ENCODE measurements around the gene TLR7.

TLR7 gene

DNA sequence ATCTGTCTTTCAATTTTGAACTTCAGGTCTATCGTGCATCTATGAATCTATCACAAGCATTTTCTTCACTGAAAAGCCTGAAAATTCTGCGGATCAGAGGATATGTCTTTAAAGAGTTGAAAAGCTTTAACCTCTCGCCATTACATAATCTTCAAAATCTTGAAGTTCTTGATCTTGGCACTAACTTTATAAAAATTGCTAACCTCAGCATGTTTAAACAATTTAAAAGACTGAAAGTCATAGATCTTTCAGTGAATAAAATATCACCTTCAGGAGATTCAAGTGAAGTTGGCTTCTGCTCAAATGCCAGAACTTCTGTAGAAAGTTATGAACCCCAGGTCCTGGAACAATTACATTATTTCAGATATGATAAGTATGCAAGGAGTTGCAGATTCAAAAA, 19.7 kb downstream of the TLR7 start:
- no peak overlapping the region for H3K4me3 ChIP-seq (ENCODE audit: low read depth, low read length)
- in situ Hi-C loops (cut with HindIII; ENCODE audit: low sequenced_read_pairs) = no loop called here
- TF ChIP-seq, protein P1, sequence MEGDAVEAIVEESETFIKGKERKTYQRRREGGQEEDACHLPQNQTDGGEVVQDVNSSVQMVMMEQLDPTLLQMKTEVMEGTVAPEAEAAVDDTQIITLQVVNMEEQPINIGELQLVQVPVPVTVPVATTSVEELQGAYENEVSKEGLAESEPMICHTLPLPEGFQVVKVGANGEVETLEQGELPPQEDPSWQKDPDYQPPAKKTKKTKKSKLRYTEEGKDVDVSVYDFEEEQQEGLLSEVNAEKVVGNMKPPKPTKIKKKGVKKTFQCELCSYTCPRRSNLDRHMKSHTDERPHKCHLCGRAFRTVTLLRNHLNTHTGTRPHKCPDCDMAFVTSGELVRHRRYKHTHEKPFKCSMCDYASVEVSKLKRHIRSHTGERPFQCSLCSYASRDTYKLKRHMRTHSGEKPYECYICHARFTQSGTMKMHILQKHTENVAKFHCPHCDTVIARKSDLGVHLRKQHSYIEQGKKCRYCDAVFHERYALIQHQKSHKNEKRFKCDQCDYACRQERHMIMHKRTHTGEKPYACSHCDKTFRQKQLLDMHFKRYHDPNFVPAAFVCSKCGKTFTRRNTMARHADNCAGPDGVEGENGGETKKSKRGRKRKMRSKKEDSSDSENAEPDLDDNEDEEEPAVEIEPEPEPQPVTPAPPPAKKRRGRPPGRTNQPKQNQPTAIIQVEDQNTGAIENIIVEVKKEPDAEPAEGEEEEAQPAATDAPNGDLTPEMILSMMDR (IDR thresholded peaks at IDR 0.05; ENCODE audit: low read depth, low read length, missing control alignments) = no peak
- DNase-seq (ENCODE audit: low read depth) = no peak

DNA sequence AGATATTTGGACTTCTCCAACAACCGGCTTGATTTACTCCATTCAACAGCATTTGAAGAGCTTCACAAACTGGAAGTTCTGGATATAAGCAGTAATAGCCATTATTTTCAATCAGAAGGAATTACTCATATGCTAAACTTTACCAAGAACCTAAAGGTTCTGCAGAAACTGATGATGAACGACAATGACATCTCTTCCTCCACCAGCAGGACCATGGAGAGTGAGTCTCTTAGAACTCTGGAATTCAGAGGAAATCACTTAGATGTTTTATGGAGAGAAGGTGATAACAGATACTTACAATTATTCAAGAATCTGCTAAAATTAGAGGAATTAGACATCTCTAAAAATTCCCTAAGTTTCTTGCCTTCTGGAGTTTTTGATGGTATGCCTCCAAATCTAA, 20.3 kb downstream of the TLR7 start:
- TF ChIP-seq, protein P1 (IDR thresholded peaks at IDR 0.05; ENCODE audit: low read depth, low read length, missing control alignments) = no peak
- H3K4me3 ChIP-seq (ENCODE audit: low read depth, low read length) = no peak overlapping the region
- in situ Hi-C loops (cut with HindIII; ENCODE audit: low sequenced_read_pairs) = no loop called here
- no peak for DNase-seq (ENCODE audit: low read depth)

DNA sequence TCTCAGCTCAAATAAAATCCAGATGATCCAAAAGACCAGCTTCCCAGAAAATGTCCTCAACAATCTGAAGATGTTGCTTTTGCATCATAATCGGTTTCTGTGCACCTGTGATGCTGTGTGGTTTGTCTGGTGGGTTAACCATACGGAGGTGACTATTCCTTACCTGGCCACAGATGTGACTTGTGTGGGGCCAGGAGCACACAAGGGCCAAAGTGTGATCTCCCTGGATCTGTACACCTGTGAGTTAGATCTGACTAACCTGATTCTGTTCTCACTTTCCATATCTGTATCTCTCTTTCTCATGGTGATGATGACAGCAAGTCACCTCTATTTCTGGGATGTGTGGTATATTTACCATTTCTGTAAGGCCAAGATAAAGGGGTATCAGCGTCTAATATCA, 20.9 kb downstream of the TLR7 start:
- DNase-seq (ENCODE audit: low read depth) = no peak
- H3K4me3 ChIP-seq (ENCODE audit: low read depth, low read length) = no peak overlapping the region
- TF ChIP-seq, protein P1 (IDR thresholded peaks at IDR 0.05; ENCODE audit: low read depth, low read length, missing control alignments) = no peak
- in situ Hi-C loops (cut with HindIII; ENCODE audit: low sequenced_read_pairs) = no loop called here

DNA sequence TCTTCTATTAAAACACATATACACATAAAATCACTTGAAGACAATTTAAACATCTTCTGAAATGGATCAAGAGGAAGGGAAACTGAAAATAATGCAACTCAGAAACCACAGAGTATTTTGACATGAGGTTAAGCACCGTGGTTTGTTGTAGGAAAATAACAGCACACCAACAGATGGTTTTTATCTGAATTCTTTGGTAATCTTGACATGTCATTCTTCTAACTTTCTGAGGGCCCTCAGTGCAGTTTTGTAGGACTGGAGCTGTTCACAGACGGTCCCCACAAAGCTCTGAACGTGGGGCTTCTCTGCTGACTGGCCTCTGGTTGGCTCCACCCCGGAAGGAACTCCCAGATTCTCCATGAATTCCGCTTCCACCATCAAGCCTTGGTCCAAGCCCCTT, 23.6 kb downstream of the TLR7 start:
- in situ Hi-C loops (cut with HindIII; ENCODE audit: low sequenced_read_pairs) = no loop called here
- DNase-seq (ENCODE audit: low read depth) = no peak
- TF ChIP-seq, protein P1 (IDR thresholded peaks at IDR 0.05; ENCODE audit: low read depth, low read length, missing control alignments) = no peak
- H3K4me3 ChIP-seq (ENCODE audit: low read depth, low read length) = no peak overlapping the region

DNA sequence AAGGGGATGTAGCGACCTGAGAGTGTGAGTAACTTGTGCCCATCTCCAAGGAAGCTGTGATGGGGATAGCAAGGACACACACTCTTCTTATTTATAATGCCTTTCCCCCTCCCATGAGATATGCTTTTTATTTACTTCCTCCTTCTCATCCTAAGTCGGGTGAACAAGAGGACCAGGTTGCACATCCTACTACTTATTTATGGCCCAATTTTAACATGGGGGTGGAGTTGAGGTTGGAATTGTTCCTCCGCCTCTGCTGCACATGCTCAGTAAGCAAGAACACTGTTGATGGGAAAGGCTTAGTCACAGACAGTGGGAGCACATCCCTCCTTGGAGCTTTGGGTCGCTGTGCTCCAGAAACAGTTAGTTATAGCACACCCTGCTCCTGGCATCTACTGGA, 24.3 kb downstream of the TLR7 start:
- in situ Hi-C loops (cut with HindIII; ENCODE audit: low sequenced_read_pairs) = no loop called here
- TF ChIP-seq, protein P1 (IDR thresholded peaks at IDR 0.05; ENCODE audit: low read depth, low read length, missing control alignments) = no peak
- no peak for DNase-seq (ENCODE audit: low read depth)
- no peak overlapping the region for H3K4me3 ChIP-seq (ENCODE audit: low read depth, low read length)

DNA sequence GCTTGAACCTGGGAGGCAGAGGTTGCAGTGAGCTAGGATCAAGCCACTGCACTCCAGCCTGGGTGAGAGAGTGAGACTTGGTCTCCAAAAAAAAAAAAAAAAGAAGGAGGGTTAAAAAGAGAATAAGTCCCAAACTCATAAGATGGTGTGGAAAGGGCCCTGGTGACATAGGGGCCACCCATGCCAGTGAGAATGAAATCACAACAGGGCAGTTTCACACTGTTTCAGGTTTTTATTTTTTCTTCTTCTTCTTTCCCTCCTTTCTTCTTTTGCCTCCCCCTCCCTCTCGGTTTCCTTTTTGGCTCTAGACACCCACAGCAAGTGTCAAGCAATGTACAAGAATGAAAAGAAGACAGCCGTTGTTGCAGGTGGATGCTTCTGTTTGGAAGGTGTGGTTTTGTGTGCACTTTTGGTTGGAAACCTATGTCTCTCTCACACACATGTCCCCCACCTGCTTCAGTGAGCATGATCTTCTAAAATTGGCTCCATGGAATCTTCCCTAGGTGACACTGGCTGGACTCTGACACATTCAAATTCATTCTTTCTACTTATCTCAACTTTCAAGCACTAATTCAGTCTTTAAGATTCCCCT, 25.1 kb downstream of the TLR7 start:
- DNase-seq (ENCODE audit: low read depth) = no peak
- H3K4me3 ChIP-seq (ENCODE audit: low read depth, low read length) = no peak overlapping the region
- TF ChIP-seq, protein P1 (IDR thresholded peaks at IDR 0.05; ENCODE audit: low read depth, low read length, missing control alignments) = no peak
- in situ Hi-C loops (cut with HindIII; ENCODE audit: low sequenced_read_pairs) = no loop called here

Data from astrocyte of the cerebellum (primary cell).